PC-3 (cell line): ENCODE results near the gene SLC39A12.

ENCODE experiments used
- EZH2 ChIP-seq: fragments of 300-600 bp; sonication (generic); IDR thresholded peaks from one replicate; pipeline ENCODE4 v1.6.1; 2017; ENCODE audit warnings: antibody characterized with exemption, mild to moderate bottlenecking, low read length; ENCODE audit not compliant: unreplicated experiment
- EZH2phosphoT487 ChIP-seq: fragments of 300-600 bp; sonication (generic); IDR thresholded peaks from 2 replicates; pipeline ENCODE4 v1.6.1; 2018; ENCODE audit warnings: mild to moderate bottlenecking, antibody characterized with exemption, low read length, borderline replicate concordance
- TF ChIP-seq, protein P1 (sequence below): fragments of 300-600 bp; sonication (generic); conservative IDR thresholded peaks from 2 replicates; pipeline ENCODE4 v1.5.1; 2017; ENCODE audit warnings: antibody characterized with exemption, low read depth, mild to moderate bottlenecking, low read length

DNA sequence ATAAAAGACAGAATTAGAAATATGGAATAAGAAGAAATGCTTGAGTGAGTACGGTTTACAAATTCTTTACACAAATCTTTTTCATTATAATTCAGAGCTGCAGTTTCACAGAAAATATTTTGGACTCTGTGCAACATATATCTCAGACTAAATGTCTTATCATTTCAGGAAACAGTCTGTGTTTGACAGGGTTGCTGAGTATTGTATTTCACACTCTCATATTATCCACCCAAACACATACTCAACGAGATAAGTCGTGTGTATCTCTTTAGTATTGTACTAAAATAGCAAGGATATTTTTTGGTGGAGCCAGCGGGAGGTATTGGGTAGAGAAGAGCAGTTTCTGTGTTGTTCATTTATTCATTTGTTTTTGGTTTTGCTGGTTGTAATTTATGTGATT, 39.0 kb upstream of the SLC39A12 start:
- TF ChIP-seq, protein P1, sequence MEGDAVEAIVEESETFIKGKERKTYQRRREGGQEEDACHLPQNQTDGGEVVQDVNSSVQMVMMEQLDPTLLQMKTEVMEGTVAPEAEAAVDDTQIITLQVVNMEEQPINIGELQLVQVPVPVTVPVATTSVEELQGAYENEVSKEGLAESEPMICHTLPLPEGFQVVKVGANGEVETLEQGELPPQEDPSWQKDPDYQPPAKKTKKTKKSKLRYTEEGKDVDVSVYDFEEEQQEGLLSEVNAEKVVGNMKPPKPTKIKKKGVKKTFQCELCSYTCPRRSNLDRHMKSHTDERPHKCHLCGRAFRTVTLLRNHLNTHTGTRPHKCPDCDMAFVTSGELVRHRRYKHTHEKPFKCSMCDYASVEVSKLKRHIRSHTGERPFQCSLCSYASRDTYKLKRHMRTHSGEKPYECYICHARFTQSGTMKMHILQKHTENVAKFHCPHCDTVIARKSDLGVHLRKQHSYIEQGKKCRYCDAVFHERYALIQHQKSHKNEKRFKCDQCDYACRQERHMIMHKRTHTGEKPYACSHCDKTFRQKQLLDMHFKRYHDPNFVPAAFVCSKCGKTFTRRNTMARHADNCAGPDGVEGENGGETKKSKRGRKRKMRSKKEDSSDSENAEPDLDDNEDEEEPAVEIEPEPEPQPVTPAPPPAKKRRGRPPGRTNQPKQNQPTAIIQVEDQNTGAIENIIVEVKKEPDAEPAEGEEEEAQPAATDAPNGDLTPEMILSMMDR = no peak
- no peak for TF ChIP-seq EZH2
- TF ChIP-seq EZH2phosphoT487 = no peak
